Ovary (tissue), 9 donors: Measurements from ENCODE around the gene GABRB3. TPM values are rescaled to one million over a fixed set of nuclear protein-coding genes. Genes with fewer than 3 reads are reported as not detected.

Experiments used
- DNase-seq, 5 donors: peaks; one replicate each; pipeline ENCODE4 v3.0.0-alpha.2; 2019 to 2020
- H3K27ac ChIP-seq, 2 donors: fragments of 200-600 bp; one replicate each; pipeline versions ENCODE4 v1.5.1 to v1.8.0; 2019 to 2022
- H3K27me3 ChIP-seq: fragments of 200-600 bp; one replicate; pipeline ENCODE4 v1.8.0; 2022
- H3K36me3 ChIP-seq: fragments of 200-600 bp; sonication (generic); one replicate; pipeline ENCODE4 v1.5.1; 2019
- H3K4me1 ChIP-seq: one replicate; pipeline ENCODE4 v1.8.1; 2013; ENCODE audit warnings: mild to moderate bottlenecking, moderate library complexity; ENCODE audit not compliant: insufficient read depth
- H3K4me3 ChIP-seq: fragments of 200-600 bp; sonication (generic); one replicate; pipeline ENCODE4 v1.5.1; 2017
- H3K9me3 ChIP-seq, 2 donors: fragments of 200-600 bp in 1 of 2; sonication (generic) in 1 of 2; one replicate each; pipeline versions ENCODE4 v1.5.1 to v1.8.1; 2013 to 2019; ENCODE audit warnings: mild to moderate bottlenecking in 1 of 2, moderate library complexity in 1 of 2
- EP300 ChIP-seq: sonication (generic); formaldehyde crosslinking; IDR thresholded peaks from one replicate; pipeline ENCODE4 v1.6.1; 2017; ENCODE audit warnings: antibody characterized with exemption
- POLR2A ChIP-seq: fragments of 450-650 bp; IDR thresholded peaks from one replicate; pipeline ENCODE4 v1.6.1; 2017; ENCODE audit warnings: antibody characterized with exemption, mild to moderate bottlenecking, moderate library complexity
- WGBS, 3 donors: extraction: QIAGEN DNeasy Blood & Tissue Kit in 1 of 3; methylation state at CpG; one replicate each; pipeline versions ENCODE4 v1.1.5 to v1.1.7; 2013 to 2017; 5-methylcytosine and 5-hydroxymethylcytosine counted together
- intact Hi-C, 4 donors: fragments of 100-400 bp; cut with DNase I; formaldehyde crosslinking; loops; one replicate each; pipeline versions ENCODE4 v1.11.0 to v1.15.1; 2022 to 2023
- polyA plus RNA-seq, 2 donors: library from polyadenylated mRNA; stranded (reverse); fragments of 200-250 nt in 1 of 2; fragments of 350-450 nt in 1 of 2; fragmentation: Illumina TruSeq in 1 of 2; extraction: RNeasy Lipid Tissue Mini Kit (QIAGEN cat#74804) in 1 of 2; gene quantifications; one replicate each; pipeline ENCODE4 v1.2.3, GENCODE V29; 2013 to 2014
- total RNA-seq, 7 donors: library from RNA; depleted of rRNA in 2 of 7; stranded (reverse); fragments of >200 nt in 2 of 7; fragmentation: NEBNext Ultra II Directional in 3 of 7; extraction: Animal tissue kit (Norgen Biotek cat#: 25700) in 3 of 7; gene quantifications; one replicate each; pipeline versions ENCODE4 v1.1.0 to v1.2.4, GENCODE V29; 2016 to 2023
- TF ChIP-seq, protein P1 (sequence below), 3 donors: fragments of 450-650 bp in 2 of 3; fragments of 200-600 bp in 1 of 3; IDR thresholded peaks; one replicate each; pipeline versions ENCODE4 v1.5.1 to v1.8.0; 2016 to 2022; ENCODE audit warnings: antibody characterized with exemption in 3 of 3, mild to moderate bottlenecking in 1 of 3
- donor health status: DM: no; HTN: no; CAD: no; lungs with moderate emphysema.
- donor health status: DM: no; HTN: no; CAD: no.
- donor health status: Bipolar disorder and iron deficiency.
- donor health status: DM: yes; HTN: yes; CAD: no.
- donor health status: DM: no; HTN: no; CAD: no.
- donor health status: DM: yes; HTN: yes; CAD: no.

Gene GABRB3
- total and polyA plus RNA-seq, 9 donors = 0.60 to 6.7 (median 3.0) TPM

- WGBS, 3 donors = 35 to 40% (median 37%) methylated on average over 5 of the region's 5 CpGs
- no peaks in the 10 kb centered on the region for H3K4me1 ChIP-seq
- H3K4me3 ChIP-seq = no peak overlapping the region
- H3K36me3 ChIP-seq = no peaks in the 10 kb centered on the region
- intact Hi-C loops = no loop called here
- no peaks in the 10 kb centered on the region for H3K27me3 ChIP-seq
- no peak for DNase-seq
- no peaks in the 10 kb centered on the region for H3K9me3 ChIP-seq
- no peak for TF ChIP-seq POLR2A
- TF ChIP-seq, protein P1, sequence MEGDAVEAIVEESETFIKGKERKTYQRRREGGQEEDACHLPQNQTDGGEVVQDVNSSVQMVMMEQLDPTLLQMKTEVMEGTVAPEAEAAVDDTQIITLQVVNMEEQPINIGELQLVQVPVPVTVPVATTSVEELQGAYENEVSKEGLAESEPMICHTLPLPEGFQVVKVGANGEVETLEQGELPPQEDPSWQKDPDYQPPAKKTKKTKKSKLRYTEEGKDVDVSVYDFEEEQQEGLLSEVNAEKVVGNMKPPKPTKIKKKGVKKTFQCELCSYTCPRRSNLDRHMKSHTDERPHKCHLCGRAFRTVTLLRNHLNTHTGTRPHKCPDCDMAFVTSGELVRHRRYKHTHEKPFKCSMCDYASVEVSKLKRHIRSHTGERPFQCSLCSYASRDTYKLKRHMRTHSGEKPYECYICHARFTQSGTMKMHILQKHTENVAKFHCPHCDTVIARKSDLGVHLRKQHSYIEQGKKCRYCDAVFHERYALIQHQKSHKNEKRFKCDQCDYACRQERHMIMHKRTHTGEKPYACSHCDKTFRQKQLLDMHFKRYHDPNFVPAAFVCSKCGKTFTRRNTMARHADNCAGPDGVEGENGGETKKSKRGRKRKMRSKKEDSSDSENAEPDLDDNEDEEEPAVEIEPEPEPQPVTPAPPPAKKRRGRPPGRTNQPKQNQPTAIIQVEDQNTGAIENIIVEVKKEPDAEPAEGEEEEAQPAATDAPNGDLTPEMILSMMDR (IDR thresholded peaks at IDR 0.05) = no peak
- no peak for TF ChIP-seq EP300
- no peak overlapping the region for H3K27ac ChIP-seq
These were observed 74.3 kb downstream of the GABRB3 start for GRCh38 chr15:26698555-26698954.

DNA sequence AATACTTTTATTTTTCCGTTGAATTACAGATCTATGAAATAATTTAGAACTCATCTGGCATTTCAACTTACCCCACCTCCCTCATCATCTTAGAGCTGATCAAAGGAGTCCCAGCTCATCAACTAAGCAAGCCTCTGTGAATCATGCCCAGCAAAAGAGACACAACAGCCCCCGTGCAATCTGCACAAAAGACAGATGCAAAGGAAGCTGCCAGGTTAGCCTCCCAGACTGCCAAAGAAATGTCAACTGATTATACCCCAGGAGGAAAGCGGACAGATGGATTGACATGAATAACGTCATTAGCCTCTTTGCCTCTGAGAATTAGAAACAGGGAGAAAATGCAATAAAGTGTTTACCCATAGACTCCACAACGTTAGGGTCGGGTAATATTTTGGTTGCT is 75.0 kb downstream of the GABRB3 start:
- Histone ChIP-seq H3K4me1 (no peaks in the 10 kb centered on the region), H3K36me3 (no peaks in the 10 kb centered on the region), H3K9me3 (no peaks in the 10 kb centered on the region), H3K4me3 (no peak overlapping the region), H3K27ac (no peak overlapping the region), H3K27me3 (no peaks in the 10 kb centered on the region)
- DNase-seq = no peak
- no peak for TF ChIP-seq EP300
- no peak for TF ChIP-seq POLR2A
- TF ChIP-seq, protein P1 (IDR thresholded peaks at IDR 0.05) = no peak
- 45 to 64% (median 48%) methylated on average over 6 of the region's 6 CpGs for WGBS, 3 donors
- intact Hi-C loops = no loop called here

- no peak for DNase-seq
- Histone ChIP-seq H3K9me3 (no peaks in the 10 kb centered on the region), H3K36me3 (no peaks in the 10 kb centered on the region), H3K4me3 (no peak overlapping the region), H3K4me1 (no peaks in the 10 kb centered on the region), H3K27me3 (no peaks in the 10 kb centered on the region), H3K27ac (no peak overlapping the region)
- TF ChIP-seq, protein P1 (IDR thresholded peaks at IDR 0.05) = no peak
- TF ChIP-seq POLR2A (no peak), EP300 (no peak)
- 66 to 72% (median 67%) methylated on average over 4 of the region's 4 CpGs for WGBS, 3 donors
- intact Hi-C loops = no loop called here
These were observed 81.6 kb downstream of the GABRB3 start for GRCh38 chr15:26691249-26691648.

- Histone ChIP-seq H3K27me3 (no peaks in the 10 kb centered on the region), H3K27ac (no peak overlapping the region), H3K4me1 (no peaks in the 10 kb centered on the region), H3K9me3 (no peaks in the 10 kb centered on the region), H3K36me3 (no peaks in the 10 kb centered on the region), H3K4me3 (no peak overlapping the region)
- TF ChIP-seq, protein P1 (IDR thresholded peaks at IDR 0.05) = no peak
- TF ChIP-seq EP300 = no peak
- no peak for TF ChIP-seq POLR2A
- intact Hi-C loops = no loop called here
- DNase-seq = no peak
- whole genome bisulfite sequencing, 3 donors = 41 to 57% (median 41%) methylated on average over 2 of the region's 2 CpGs
These were observed 82.1 kb downstream of the GABRB3 start for GRCh38 chr15:26690778-26691177.

DNA sequence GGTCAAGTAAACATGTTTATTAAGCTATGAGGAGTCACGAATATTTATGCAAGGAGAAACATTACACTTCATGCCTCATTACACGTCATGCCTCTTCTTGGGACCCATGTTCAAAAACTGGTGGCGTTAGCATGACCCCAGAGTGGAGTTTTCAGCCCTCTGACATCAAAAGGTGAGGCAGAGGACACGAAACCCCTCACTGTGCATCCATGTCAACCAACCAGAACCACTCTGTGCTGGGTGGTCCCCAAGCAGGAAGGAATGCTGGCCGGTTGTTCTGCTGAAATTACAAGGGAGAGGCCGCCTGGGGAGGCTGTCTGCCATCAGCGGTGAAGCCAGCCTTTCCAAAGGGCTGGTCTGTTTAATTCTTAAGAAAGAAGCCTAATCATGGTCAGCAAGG is 83.4 kb downstream of the GABRB3 start:
- no peak for DNase-seq
- H3K36me3 ChIP-seq = no peaks in the 10 kb centered on the region
- intact Hi-C loops = loop anchor here in 1 of 4 donors (10.0 kb wide), 1 partner anchor 55 kb away; no protein-coding TSS in a partner anchor
- no peak overlapping the region for H3K27ac ChIP-seq
- H3K4me3 ChIP-seq = no peak overlapping the region
- no peaks in the 10 kb centered on the region for H3K4me1 ChIP-seq
- TF ChIP-seq, protein P1 (IDR thresholded peaks at IDR 0.05) = no peak
- no peak for TF ChIP-seq POLR2A
- no peak for TF ChIP-seq EP300
- 66 to 69% (median 66%) methylated on average over 7 of the region's 7 CpGs for WGBS, 3 donors
- no peaks in the 10 kb centered on the region for H3K27me3 ChIP-seq
- H3K9me3 ChIP-seq = no peaks in the 10 kb centered on the region
